ENCODE data around the gene TRIP12. TPM values are rescaled to one million over a fixed set of nuclear protein-coding genes. Genes with fewer than 3 reads are reported as not detected.

TRIP12 gene
- polyA plus RNA-seq, 2 of the 4 experiments (the other 2 are of a cell fraction): 103 to 151 TPM

GRCh38 chr2:229943770-229944449 lies 22.1 kb upstream of the TRIP12 start:
- Histone ChIP-seq H3K4me2 (no peak overlapping the region), H3K4me3 (no peak overlapping the region), H3K9me3 (no peaks in the 10 kb centered on the region), H3K27ac (no peak overlapping the region), H3K4me1 (no peaks in the 10 kb centered on the region)
- 92% methylated on average over 5 of the region's 5 CpGs for WGBS (ENCODE audit: missing lambda C conversion rate)
- CTCF ChIA-PET: no interaction called here
- ATAC-seq (no peak), FAIRE-seq (no peak), DNase-seq (ENCODE audit: low read depth in 1 of 2, low spot score in 1 of 2) (no peak)
- TF ChIP-seq RNF2 (IDR thresholded peaks at IDR 0.05; ENCODE audit: borderline replicate concordance, low read depth) (no peak), FOXS1 (CRISPR knock-in tag; IDR thresholded peaks at IDR 0.05) (no peak), MAFK (IDR thresholded peaks at IDR 0.05; ENCODE audit: partially characterized antibody) (peak; percentile 44), ZSCAN20 (CRISPR knock-in tag; IDR thresholded peaks at IDR 0.05) (no peak)
- POLR2A ChIA-PET: no interaction called here

- Histone ChIP-seq H3K4me1 (no peaks in the 10 kb centered on the region), H3K9me3 (no peaks in the 10 kb centered on the region), H3K27ac (no peak overlapping the region), H3K4me3 (no peak overlapping the region), H3K4me2 (no peak overlapping the region)
- DNase-seq (ENCODE audit: low read depth in 1 of 2, low spot score in 1 of 2) (no peak), FAIRE-seq (no peak), ATAC-seq (no peak)
- POLR2A ChIA-PET: no interaction called here
- 86% methylated on average over 2 of the region's 2 CpGs for WGBS (ENCODE audit: missing lambda C conversion rate)
- CTCF ChIA-PET: interaction anchor here (1.2 kb wide), 1 partner anchor 10 kb away, joined by 3 read pairs; no protein-coding TSS in a partner anchor
- TF ChIP-seq MAFK (IDR thresholded peaks at IDR 0.05; ENCODE audit: partially characterized antibody) (no peak), HDAC2 (IDR thresholded peaks at IDR 0.05) (no peak), EHF (CRISPR knock-in tag; IDR thresholded peaks at IDR 0.05) (no peak), CBX8 (IDR thresholded peaks at IDR 0.05) (no peak), TFCP2L1 (CRISPR knock-in tag; IDR thresholded peaks at IDR 0.05) (no peak), MAZ (IDR thresholded peaks at IDR 0.05; ENCODE audit: borderline replicate concordance, low read depth, low read length) (no peak), TP53 (CRISPR knock-in tag; IDR thresholded peaks at IDR 0.05) (no peak), MYC (IDR thresholded peaks at IDR 0.05; ENCODE audit: borderline replicate concordance, low read length) (no peak), RNF2 (IDR thresholded peaks at IDR 0.05; ENCODE audit: borderline replicate concordance, low read depth) (no peak)
- TF ChIP-seq, protein P1, sequence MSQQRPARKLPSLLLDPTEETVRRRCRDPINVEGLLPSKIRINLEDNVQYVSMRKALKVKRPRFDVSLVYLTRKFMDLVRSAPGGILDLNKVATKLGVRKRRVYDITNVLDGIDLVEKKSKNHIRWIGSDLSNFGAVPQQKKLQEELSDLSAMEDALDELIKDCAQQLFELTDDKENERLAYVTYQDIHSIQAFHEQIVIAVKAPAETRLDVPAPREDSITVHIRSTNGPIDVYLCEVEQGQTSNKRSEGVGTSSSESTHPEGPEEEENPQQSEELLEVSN (IDR thresholded peaks at IDR 0.05; ENCODE audit: borderline replicate concordance, low read depth): no peak
- TF ChIP-seq, protein P2, sequence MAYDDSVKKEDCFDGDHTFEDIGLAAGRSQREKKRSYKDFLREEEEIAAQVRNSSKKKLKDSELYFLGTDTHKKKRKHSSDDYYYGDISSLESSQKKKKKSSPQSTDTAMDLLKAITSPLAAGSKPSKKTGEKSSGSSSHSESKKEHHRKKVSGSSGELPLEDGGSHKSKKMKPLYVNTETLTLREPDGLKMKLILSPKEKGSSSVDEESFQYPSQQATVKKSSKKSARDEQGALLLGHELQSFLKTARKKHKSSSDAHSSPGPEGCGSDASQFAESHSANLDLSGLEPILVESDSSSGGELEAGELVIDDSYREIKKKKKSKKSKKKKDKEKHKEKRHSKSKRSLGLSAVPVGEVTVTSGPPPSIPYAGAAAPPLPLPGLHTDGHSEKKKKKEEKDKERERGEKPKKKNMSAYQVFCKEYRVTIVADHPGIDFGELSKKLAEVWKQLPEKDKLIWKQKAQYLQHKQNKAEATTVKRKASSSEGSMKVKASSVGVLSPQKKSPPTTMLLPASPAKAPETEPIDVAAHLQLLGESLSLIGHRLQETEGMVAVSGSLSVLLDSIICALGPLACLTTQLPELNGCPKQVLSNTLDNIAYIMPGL (CRISPR knock-in tag; IDR thresholded peaks at IDR 0.05; ENCODE audit: borderline replicate concordance): no peak
- TF ChIP-seq, protein P3, sequence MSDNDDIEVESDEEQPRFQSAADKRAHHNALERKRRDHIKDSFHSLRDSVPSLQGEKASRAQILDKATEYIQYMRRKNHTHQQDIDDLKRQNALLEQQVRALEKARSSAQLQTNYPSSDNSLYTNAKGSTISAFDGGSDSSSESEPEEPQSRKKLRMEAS (IDR thresholded peaks at IDR 0.05): no peak
These were observed 21.4 kb upstream of the TRIP12 start for GRCh38 chr2:229943171-229943570.

DNA sequence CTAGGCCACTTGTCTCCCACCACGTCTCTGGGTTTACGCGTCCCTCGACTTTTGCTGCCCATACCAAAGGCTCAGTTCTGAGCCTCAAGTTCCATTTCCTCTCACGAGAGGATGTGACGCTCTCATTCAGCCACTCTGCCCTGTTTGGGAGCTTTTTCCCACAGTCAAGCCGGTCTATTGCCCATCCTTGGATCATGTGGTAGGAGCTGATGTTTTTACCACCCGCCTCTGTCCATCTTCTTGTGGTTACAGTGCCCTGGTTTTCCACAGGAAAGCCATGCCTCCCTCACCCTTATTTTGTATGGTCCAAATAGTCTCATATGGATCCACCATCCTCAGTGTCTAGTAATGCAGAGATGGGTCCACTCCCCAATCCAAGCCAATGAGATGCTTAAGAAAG lies 20.9 kb upstream of the TRIP12 start:
- ChIA-PET CTCF (interaction anchor here (0.7 to 1.2 kb wide), 2 partner anchors 10 to 66 kb away, joined by 3 read pairs; no protein-coding TSS in a partner anchor), POLR2A (no interaction called here)
- Histone ChIP-seq H3K9me3 (no peaks in the 10 kb centered on the region), H3K4me2 (no peak overlapping the region), H3K27ac (no peak overlapping the region), H3K4me1 (no peaks in the 10 kb centered on the region), H3K4me3 (no peak overlapping the region)
- WGBS (ENCODE audit: missing lambda C conversion rate): 94% methylated on average over 8 of the region's 8 CpGs
- no peak for FAIRE-seq
- no peak for ATAC-seq
- TF ChIP-seq FOXS1 (CRISPR knock-in tag; IDR thresholded peaks at IDR 0.05) (no peak), NPAS2 (CRISPR knock-in tag; IDR thresholded peaks at IDR 0.05; ENCODE audit: borderline replicate concordance) (no peak), POLR2A (IDR thresholded peaks at IDR 0.05; ENCODE audit: low read length) (no peak), REST (IDR thresholded peaks at IDR 0.05) (no peak), HOXA7 (CRISPR knock-in tag; IDR thresholded peaks at IDR 0.05) (no peak), HEYL (CRISPR knock-in tag; IDR thresholded peaks at IDR 0.05) (no peak), TP53 (CRISPR knock-in tag; IDR thresholded peaks at IDR 0.05) (no peak), ZSCAN20 (CRISPR knock-in tag; IDR thresholded peaks at IDR 0.05) (no peak)
- TF ChIP-seq, protein P1 (IDR thresholded peaks at IDR 0.05; ENCODE audit: borderline replicate concordance, low read depth): no peak
- DNase-seq (ENCODE audit: low read depth in 1 of 2, low spot score in 1 of 2): no peak
